GM19455 (cell line): ENCODE measurements around the gene ANKS1B.
A peak's percentile ranks its signal among the peaks of the same experiment; 100 is the strongest.

Experiments used
- ATAC-seq: cut with Tn5 transposase; IDR thresholded peaks from one replicate; pipeline ENCODE4 v1.9.1; 2021; ENCODE audit not compliant: unreplicated experiment

The ANKS1B gene

DNA sequence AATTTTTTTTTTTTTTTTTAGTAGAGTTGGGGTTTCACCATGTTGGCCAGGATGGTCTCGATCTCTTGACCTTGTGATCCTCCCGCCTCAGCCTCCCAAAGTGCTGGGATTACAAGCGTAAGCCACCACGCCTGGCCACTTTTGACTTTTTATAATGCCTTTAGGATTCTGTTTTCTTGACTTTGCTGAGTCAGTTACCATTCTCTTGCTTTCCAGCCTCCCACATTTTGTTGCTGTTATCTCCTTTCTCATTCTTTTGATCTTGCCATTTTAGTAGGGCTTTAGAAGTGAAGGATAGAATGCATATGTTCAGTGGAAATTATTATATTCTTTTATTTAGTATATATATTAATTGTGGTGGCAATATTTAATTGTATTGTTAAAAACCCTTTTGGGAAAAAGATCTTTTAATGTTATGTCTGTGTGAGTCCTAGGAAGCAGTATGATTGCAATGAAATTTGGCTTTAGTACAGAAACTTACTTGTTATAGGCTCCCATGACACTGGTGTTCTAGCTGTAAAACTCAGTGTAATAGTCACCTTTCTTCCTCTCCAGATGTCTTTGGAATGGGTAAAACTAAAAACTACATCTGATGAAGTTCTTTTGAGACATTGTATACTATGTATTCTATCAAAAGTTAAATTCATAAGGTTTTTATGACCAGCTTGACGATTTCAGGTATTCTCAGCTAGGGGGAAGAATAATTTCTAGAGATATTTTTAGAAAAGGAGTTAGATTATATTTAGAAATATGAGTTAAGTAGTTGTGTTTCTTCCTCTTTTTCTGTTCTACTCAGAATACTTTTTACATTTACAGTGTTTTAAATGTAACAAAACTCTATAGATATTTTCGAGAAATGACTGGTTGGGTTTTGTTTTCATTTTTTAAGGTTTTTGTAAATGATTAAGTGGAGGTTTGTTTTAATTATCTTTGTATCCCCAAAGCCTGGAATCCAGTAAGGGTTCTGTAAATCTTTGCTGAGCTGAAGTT lies 1264.9 kb downstream of the ANKS1B start:
- ATAC-seq: no peak

DNA sequence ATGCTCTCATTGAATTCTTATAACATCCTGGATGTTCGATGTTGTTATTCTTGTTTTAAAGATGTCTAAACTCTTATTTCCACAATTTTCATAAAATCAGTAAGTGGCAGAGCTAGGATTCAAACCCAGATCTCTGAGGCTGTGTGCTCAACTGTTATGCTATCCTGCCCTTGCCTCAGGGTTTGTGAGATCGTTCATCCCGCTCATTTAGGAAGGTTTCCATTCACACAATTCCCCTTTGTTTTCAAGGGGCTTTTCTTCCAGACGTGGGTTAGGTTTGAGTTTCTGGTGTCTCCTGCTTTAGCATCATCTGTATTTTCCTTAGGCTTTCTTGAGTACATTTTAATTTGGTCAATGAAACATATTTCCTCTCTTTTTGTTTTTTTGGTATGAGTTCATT lies 1270.3 kb downstream of the ANKS1B start:
- no peak for ATAC-seq

DNA sequence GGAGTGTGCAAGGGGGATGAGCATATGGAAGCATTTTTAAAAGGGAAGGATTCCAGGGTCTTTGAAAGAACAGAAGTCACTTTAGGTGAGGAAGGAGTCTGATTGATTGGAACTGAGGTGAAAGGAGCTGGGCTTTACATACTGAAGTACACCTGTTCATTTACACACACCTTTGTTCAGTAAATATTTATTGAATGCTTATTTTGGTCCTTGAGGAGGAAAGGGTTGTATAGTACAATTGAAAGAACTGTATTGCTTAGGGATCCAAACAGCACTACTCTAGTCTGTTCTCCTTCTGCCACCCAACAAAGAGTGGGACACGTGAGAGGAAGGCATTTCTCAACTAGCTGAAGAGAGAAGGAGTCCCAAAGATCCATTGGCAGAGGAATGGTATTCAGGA lies 1275.7 kb downstream of the ANKS1B start:
- no peak for ATAC-seq

DNA sequence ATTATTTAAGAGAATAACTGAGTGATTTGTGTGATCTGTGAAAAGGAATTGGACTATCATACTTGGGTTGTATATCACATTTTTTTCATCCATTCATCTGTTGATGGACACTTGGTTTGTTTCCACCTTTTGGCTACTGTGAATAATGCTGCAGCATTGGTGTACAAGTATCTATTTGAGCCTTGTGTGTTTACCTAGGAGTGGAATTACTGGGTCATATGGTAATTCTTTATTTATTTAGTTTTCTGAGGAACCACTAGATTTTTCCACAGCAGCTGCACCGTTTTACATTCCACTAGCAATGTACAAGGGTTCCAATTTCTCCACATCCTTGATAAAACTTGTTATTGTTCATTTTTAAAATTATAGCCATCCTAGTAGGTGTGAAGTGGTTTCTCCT lies 1283.6 kb downstream of the ANKS1B start:
- ATAC-seq: no peak

DNA sequence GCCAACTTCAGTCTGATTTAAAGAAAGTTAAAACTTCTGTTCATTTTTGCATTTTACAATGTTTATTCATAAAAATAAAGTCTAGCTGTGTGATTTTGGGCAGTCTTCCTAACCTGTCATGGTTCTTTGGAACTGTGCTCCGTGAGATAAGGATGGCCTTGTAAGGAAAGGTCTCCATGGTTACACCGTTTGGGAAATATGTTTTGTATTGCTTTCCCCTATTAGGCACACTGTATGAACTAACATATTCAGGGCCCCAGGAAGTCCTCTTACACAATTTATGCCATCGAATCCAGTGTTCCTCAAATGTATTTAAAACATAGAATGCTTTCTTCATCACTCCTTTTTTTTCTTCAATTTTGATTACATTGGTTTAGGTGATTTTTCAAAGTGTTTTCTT lies 1285.2 kb downstream of the ANKS1B start:
- ATAC-seq: no peak

DNA sequence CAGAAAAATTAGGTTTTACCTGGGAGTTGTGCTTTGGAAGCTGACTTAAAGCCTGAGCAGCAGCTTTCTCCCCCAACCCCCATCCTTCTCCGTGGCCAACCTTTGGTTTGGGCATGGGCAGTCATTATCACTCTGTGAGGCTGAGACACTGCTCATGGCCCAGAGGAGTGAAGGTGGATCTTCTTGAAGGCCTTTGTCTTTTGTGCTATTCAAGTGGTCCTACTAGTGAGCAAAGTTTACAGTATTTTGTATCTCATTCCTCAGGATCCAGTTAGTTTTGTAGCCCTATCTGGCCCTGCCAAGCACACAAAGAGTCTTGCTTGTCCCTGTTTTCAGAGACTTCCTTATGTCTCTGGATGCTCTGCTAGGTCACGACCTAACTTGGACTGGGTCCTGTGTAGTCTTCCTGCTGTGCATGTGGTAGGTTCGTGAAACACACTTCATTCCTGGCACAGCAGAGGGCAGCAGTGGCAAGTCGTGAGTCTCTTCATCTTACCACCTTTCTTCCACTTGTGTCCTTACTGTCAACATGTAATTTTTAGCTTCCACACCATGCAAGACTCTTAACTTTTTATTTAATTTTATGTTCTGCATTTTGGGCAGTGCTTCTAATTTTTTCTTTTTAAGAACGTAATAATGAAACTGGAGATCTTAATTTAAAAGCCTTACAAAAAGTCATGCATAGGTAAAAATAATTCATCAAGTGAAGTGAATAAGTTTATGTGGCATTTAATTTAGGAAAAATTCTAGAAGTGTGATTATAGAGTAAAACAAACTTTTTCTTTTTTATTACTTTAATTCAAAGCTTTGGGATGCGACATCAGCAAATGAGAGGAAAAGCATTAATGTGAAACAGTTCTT lies 1285.9 kb downstream of the ANKS1B start:
- ATAC-seq: peak; percentile 88

DNA sequence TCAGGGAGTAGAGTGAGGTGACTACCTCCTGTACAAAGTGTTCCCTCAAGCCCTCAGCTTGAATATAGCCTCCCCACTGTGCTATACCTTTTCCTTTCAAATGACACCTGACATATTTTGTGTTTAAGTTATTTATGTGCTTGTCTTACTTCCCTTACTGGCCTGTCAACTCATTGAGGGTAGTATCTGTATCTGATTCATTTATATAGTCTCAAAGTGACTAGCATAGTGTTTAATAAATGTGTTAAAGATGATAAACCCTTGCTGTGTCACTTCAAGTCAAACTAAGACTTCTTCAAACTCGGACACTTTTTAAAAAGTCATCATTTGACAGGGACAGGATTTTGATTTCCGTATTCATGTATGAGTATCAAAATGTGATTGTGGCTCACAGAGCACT lies 1287.5 kb downstream of the ANKS1B start:
- no peak for ATAC-seq

DNA sequence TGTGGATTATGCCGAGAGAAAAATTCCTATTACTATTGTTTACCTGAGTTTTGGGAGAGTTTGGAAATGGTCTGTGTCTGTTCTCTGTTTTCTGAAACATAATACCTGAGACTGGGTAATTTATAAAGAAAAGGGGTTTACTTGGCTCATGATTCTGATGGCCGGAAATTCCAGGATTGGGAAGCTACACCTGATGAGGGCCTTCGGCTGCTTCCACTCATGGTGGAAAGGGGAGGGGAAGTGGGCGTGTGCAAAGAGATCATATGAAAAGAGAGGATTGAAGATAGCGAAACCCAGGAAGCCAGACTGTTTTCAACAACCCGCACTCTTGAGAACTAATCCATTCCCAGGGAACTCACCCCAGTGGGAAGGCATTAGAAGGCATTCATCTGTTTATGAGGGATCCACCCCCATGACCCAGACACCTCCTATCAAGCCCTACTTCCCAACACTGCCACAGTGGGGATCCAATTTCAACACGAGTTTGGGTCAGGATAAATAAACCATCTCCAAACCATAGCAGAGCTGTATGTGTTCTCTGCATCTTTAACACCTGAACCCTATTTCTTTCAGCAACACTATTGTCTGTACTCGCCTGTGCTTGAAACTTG lies 1288.6 kb downstream of the ANKS1B start:
- ATAC-seq: no peak

DNA sequence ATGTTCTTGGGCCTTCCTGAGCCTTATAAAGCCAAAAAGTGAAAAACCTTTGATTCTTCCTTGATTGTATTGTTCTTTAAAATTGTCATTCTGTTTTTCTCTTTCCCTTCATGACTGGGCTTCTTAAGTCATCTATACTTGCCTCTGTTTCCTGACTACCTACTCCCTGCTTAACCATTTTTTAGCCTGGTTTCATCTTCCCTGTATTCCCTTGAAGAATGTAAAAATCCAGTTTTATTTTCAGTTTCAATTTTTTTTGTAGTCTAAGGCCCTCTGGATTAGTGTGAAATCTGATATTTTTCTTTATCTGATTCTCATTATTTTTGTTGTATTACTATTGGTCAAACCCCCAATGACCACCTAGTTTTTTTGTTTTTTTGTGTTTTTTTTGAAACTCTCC lies 1293.4 kb downstream of the ANKS1B start:
- ATAC-seq: no peak

DNA sequence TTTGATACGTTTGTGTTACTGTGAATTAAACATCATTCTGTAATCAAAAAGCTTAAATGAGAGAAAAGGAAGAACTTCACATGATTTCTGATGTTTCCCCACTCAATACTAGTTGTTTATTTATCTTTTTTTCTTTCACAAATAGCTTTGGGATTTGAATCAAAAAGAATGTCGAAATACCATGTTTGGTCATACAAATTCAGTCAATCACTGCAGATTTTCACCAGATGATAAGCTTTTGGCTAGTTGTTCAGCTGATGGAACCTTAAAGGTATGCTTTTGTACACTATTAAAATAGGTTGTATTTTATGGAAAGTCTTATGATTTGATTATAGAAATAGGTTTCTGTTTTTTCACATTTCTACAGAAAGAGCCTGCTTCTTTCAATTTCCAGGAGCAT lies 1298.1 kb downstream of the ANKS1B start:
- no peak for ATAC-seq
